Stimulated activated CD8-positive, alpha-beta memory T cell treated with anti-CD3 and anti-CD28 coated beads, Interleukin-12 subunit alpha, Interleukin-12 subunit beta, amount 100 ng/mL, for 4 hours (primary cell): ENCODE results near the gene BGN.

Experiments used
- DNase-seq: peaks from one replicate; pipeline ENCODE4 v3.0.0-alpha.2; 2020; ENCODE audit warnings: low read depth

Gene BGN

DNA sequence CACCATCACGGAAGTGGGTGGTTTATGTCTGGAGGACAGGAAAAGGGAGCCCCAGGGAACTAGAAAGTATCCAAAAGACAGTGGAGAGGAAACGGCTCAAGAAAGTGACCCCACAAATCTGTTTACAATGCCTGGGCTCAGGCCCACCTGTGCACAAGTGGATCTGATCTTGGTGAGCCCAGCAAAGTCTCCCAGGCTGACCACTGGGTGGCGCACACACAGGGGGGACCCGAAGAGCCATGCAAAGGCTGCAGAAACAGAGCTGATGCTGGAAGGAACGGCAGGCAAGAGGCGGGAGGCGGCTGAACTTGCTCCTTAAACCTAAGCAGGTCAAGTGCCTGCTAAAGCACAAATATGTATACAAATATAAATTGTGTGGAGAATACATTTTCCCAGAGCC is 34.0 kb upstream of the BGN start:
- no peak for DNase-seq

DNA sequence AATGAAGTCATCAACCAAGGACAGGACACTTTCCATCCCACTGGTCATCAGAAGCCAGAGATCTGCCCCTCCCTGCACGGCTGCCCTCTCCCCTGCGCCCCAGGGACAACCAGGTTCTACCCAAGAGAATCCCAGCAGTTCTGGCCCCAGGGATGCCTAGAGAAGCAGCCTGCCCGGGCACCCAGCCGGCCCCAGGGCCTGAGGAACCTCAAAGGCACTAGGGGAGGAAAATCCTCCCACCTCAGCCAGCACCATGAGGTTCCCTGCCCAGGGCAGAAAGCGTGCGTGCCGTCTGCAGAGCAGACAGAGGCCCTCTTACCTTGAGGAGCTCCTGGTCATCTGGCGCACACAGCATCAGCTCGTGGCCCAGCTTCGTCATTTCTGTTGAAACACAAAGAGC is 32.5 kb upstream of the BGN start:
- DNase-seq: no peak

DNA sequence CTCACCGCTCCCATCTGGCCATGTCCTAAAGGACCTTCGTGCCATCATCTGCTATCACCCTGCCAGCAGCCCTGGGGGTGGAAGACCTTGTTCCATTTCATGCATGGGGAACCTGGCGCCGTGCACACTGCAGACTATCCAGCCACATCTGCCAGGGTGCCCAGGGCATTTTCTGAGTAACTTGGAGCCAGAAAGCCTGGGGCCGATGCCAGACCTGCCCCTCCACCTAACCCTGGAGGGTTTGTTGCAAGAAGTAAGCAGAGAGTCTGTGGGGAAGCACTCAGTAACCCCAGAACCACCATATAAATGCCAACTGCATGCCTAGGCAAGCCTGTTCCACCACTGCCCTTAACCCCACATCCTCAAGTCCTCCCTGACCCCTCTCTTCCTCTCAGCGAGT is 31.7 kb upstream of the BGN start:
- DNase-seq: no peak

DNA sequence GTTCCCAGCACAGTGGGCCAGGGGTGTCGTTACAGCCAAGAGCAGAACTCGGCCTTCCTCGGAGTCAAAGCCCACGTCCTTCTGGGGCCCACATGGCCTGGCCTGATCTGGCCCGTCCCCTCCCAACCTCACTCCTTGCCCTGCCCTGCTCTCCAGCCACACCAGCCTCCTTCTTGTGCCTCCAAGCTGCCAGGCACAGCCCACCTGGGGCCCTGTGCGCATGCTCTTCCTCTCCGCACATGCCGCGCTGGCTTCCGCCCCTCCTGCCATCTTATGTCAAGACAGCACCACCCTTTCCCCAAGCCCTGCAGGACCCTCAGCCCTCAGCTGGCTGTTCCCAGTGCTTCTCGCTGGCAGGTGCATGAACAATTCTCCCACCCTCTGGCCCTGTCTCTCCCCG is 31.2 kb upstream of the BGN start:
- DNase-seq: no peak

DNA sequence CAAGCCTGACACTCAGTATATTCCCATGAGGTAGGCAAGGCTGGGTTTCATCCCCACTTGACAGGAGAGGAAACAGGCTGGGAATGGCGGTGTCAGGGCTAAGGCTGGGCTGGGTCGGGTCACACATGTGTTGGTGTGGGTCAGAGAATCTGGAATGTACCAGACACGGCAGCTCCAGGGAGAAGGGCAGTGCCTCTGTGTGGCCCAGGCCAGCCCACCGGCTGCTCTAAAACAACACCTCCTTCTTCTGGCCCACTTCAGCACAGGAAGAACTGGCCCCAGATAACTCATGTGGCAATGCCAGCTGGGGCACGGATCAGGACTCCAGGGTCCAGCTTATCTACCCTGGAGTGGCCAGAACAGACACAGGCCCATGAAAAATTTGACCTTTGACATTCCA is 30.7 kb upstream of the BGN start:
- no peak for DNase-seq

DNA sequence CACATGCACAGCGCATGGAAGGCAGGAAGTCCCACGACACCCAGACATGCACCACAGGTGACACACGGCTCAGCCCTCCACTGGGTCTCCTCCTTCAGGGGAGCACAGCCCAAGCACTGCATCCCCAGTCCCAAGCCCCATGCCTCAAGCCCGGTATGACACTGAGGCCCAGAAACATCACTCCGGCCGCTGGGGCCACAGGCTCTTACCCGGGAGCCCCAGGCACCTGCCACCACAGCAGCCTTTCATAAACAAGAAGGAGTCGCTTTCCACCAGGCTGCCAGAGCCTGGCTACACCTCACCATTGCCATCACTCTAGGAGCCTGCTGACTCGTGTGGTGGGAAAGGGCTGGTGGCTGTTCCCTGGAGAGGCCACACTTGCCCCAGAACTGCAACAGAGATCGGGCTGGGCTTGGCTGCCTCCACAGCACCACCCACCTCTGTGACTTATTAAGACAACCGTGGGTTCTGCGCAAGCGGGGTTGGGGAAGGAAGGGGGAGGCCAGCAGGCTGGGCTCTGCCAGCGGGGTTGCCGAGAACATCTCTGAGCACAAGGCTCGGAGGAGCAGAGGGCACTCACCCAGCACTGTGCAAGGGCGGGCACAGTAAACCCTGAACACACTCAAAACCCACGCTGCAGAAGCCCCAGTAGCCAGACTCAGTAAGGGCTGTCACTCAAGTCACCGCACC is 28.9 kb upstream of the BGN start:
- no peak for DNase-seq

DNA sequence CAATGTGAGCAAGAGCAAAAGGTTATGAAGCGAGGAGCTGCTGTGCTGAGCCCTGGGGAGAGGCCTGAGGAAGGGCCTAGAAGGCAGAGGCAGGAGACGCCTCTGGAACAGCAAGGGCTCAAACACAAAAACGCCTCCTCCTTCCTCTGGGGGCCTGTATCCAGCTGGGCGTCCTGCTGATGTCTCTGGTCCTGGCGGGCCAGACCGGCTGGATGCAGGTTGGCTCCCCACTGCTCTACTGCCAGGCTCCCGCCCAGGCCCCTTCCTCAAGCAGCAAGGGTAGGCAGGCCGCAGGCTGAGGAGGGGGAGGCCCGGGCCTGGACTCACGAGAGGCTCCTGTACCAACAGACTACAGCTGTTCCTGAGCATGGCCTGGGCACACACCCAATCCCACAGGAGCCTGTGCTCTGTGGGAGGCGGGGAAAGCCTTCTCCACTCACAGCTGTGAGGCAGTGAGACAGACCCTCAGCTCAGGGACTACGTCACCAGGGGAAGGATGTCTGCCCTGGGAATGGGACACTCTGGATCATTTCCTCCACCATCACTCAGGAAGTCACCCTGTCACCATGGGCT is 26.7 kb upstream of the BGN start:
- DNase-seq: no peak

DNA sequence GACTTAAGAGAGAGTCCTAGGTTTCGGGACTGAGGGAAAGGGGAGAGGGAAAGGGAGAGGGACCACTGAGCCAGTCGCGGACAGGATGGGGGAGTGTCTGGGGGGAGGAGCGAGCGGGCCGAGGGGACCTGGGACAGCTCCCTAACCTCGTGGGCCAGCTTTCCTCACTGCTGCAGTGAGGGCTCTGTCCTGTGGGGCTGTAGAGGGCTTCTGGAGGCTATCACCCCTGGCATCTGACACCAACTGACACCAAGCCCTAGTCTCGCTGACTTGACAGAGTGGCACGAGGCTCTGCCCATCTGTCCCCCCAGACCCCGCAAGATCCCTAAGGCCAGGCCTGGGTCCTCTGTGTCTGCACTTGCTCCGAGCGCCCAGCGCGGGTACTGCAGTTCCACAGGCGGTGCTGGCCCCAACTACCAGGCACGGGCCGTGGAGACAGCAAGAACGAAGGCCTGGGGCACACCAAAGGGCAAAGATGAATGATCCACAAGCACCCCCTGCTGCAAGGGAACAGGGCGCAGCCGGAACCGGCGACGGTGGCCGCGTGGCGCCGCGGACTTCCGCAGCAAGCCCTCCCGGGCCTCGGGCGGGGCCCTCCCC is 24.9 kb upstream of the BGN start:
- no peak for DNase-seq

DNA sequence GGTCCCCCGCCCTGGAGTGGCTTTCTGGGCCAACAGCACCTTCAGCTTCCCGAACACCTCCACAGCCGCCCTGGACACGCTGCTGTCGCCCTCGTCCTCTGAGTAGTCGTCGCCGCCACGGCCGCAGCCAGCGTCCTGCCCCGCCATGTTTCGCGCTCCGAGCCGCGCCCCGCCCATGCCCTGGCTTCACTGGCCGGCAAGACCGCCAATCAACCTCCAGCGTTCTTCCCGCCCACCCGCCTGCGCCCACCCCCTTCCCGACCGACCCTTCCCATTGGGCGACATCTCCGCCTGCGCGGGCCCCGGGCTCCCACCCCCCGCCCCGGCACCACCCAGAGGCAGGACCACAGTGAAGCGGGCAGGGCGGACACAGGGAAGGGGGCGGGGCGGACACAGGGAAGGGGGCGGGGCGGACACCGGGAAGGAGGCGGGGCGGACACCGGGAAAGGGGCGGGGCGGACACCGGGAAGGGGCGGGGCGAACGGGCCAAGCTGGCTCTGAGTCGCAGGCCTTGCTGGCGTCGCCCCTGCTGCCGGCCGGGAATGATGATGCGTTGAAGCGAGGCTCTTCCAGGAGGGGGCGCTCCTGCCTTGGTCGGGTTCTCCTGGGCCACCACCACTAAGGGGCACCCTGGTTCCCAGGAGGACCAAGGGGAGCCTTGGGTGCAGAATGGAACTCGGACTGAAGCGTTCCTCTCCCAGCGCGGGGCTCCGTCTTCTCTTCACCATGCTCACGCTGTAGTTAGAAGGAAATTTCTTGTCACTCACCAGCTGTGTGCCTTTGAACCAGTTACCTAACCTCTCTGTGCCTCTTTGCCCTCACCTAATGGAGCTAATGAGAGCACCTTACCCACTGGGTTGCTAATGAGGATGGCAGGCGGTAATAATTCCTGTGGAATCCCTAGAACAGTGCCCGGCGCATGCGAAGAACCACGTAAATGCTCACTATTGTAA is 24.1 kb upstream of the BGN start, which contains the start of gene HAUS7:
TSS of gene HAUS7 (minus strand) at position 166 of the 953 bp plus-strand sequence. CDS start at position 147, 19 bp downstream.
- peak; percentile 70 for DNase-seq

DNA sequence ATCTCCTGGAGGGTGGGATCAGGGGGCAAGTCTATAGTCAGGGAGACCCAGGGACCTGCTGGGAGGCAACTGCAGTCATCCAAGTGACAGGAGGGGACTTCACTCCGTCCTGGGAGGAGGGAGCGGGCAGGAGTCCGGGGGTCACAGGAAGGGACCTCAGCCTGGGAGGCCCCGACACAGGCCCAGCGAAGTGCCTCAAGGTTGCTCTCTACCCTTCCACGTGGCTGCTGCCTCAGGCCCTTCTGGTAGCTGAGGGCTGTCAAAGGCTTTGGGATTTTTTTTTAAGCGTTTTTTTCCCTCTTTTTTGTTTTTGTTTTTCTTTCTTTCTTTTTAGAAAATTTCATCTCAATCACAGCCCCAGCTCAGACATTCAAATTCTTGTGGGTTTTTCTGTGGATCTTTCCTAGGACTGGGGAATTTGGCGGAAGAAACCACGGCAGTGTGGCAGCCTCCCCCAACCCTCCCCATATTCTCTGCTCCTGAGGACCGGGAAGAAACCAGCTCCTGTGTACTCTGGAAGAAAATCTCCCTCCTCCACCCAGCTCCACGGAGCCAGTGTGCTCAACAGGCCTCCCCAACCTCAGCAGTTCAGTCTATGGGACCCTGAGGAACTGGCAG is 23.0 kb upstream of the BGN start:
- no peak for DNase-seq

DNA sequence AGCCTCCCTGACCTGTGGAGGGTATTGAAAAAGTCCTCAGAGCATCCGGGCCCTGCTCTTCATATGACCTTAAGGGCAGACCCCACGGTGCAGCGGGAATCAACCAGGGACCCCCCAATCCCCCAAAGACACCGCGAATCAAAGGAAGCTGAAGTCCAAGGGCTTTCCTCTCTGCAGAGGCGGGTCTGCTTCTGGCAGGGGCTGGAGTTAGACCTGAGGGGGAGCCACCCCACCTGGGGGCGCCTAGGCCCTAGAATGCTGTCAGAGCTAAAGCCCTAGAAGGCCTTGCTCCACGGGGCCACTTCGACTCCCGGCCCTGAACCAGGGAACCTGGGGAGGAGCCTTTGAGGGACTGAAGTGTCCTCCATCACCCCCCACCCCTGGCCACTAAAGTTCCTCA is 21.7 kb upstream of the BGN start:
- DNase-seq: no peak

DNA sequence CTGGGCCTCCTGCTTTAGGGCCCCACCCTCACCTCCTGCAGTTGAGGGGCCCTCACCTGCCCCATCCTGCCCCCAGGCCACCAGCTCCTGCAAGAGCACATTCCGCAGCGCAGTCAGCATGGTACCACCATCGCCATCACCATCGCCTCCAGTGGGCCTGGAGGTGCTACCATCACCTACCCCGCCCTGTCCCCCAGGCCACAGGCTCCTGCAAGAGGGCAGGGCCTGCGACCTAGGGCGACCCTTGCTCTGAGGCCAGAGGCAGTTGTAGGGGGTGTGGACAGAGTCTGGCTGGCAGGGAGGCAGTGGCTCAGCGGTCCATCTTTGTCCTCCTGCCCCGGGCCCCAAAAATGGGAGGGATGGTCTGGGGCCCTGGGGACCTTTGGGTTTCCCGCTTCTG is 20.5 kb upstream of the BGN start:
- DNase-seq: no peak

DNA sequence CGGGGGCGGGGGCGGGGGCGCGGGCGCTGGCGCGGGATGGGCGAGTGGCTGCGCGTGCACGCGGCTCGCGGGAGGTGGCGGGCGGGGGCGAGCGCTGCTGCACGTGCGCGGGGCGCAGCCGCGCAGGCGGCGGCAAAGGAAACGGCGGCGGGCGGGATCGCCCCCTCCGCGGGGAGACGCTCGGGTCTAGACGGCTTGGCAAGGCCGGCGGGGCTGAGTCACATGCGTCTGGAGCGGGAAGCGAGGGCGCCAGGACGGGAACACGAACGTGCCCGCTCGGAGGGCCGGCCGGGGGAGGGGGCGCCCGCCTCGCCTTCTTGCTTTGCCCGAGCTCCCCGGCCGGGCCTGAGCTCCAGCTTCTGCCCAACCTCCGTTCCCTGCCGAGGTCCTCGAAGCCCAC is 20.1 kb upstream of the BGN start:
- peak; percentile 44 for DNase-seq

DNA sequence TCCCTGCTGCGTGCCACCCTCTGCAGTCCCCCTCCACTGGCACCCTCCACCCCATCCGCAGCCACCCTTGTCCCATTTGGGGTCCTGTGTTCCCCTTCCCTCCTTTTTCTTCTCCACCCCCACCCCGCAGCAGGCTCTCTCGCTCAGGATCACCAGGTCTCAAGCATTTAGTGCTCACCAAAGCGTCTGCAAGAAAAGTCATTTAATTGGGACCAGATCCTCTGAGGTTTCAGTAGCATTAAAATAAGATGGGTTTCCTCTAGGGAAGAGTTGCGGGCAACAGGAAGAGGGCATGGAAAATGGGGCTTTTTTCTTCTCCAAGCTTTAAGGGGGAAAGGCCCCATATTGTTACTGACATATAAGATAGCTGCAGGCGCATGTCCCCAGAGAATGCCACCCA is 19.5 kb upstream of the BGN start:
- no peak for DNase-seq

DNA sequence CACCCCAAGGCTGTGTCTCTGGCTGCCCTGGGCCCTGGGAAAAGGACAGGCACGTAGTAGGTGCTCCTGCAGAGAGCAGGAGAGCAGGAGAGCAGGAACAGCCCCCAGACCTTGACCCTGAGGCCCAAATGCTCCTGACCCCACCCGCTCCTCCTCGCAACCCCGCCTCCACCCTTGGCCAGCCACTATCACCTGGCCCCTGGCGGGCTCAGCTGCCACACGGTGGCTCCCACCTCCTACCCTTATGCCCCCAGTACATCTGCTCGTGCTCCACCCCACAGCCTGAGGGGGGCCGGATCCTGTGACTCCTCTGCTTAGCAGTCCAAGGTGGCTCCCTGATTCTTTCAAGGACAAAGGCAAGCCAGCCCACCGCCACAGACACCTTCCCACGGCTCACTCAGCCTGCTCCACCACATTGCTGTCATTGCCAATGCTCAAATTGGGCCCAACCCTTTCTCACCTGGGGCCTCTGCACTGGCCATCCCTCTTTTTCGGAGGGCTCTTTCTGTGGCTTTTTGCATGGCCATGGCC is 19.0 kb upstream of the BGN start:
- DNase-seq: no peak

DNA sequence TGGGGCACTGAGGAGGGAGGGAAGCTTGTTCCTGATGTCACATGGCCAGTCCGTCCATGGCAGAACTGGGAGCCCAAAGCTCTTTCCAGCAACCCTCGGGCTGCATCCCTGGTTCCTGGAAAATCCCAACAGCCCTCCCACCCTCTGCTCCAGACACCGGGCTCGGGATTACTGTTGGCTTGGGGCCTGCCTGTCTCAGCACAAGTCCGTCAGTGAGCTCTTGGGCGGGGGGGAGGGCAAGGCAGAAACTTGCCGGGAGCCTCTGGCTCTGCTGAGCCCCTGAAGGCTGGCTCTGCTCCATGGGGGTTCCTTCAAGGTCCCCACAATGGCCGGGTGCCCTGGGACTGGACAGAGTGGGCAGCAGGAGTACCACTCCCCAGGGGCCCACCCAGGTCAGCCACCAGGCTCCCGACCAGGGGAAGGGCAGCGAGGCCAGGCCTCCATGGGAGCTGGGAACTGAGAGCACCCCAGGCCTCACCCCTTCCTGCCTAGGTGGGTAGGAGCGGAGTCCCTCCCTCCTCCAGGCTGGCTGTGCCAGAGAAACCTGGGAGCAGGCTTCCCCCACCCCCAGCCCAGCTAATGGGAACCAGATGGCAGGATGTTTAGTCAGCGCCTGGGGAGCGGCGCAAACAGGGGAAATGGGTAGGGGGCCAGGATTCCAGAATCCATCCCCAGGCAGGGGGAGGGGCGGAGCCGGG is 18.0 kb upstream of the BGN start:
- no peak for DNase-seq

DNA sequence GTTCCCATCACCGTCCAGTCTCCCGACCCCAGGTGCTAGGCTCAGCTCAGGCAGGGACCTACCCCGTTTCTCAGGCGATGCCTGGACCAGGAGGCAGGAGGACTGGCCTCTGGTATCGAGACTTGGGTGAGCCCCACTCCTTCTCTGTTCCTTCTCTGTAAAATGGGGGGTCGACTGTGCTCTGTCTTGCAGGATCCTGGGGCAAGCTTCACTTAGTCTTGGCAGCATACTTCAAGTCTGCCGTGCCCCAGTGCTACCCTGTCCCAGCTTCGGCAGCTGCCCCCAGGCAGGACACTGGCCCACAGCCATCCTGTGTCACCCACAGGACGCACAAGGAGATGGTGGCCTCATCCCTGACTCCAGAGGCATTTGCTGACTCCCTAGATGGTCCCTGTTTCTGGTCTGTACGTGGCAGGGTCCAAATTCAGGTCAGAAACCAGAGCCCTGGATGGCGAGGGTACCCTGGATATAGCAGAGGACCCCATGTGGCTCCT is 17.4 kb upstream of the BGN start:
- DNase-seq: no peak

DNA sequence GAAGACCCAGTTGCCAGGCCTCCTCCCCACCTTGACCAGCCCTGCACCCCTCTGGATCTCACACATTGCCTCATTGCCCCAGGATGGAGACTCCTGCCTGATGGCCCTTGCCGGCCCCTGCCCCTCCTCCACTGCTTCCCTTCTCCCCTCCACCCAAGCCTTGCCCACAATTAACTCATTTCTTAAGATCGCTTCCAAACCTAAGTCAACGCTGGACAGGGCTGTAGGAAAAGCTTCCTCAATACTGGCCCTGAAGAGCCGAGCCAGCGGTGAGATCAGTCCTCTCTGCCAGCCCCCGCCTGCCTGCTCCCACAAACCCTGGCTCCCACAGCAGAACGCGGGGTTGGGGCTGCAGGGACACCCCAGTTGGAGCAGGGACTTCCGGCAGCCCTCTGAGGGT is 16.9 kb upstream of the BGN start:
- DNase-seq: no peak

DNA sequence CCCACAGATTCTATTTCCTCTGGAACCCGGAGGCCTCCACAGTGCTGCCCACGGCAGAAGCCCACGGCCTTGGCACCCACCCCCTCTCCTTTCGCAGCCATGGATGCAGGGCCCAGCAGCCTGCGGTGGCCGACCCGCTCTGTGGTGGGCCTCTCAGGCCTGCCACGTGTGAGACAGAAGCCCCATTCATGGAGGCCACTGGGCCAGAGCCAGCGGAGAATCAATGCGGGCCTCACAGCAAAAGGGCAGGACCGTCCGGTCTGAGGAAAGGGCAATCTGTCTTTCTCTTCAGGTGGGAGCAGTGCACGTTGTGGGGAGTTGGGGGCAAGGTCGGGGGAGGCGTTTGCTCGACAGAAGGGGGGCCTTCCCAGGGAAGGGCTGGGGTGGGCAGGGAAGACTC is 16.0 kb upstream of the BGN start:
- no peak for DNase-seq

DNA sequence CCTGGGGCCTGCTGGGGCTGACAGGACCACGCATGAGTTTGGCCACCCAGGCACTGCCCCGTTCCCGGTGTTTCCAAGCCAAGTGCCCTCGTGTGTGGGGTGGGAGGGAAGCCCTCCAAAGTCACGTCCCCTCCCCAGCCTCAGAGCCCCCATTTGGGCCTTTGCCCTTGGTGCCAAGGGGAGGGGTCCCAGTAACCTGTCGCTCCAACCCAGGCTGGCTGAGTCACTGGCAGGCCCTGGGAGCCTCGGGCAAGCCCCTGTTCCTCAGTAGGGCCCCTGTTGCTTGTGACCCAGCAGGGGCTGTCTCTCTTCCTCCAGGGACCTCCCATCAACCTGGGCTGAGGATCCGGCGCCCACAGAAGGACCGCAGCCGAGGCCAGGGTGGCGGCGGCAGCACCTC is 13.7 kb upstream of the BGN start:
- no peak for DNase-seq

DNA sequence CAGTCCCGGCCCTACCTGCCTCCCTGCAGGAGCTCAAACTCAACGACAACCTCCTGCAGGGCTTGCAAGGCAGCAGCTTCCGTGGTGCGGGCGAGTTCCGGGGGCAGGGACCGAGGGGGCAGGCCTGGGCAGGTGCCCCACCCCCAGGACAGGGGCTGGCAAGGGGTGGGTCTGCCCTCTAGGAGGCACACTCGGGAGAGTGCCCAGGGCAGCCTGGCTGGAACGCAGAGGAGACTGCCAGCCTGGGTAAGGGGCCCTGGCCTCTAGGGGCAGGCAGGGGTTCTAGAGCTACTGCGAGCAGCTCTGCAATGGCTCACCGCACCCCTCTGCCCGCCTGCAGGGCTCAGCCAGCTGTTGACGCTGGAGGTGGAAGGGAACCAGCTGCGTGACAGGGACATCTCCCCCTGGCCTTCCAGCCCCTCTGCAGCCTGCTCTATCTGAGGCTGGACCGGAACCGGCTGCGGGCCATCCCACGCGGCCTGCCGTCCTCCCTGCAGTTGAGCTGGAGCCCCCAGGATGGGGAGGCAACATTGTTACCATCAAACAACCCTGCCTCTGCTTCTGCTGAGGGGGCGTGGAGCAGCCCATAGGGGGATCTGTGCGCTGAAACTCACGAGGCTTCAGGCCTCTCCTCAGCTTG is 12.3 kb upstream of the BGN start:
- no peak for DNase-seq
